IMR-90 (cell line): Measurements from ENCODE around the gene MTCL1. TPM values are rescaled to one million over a fixed set of nuclear protein-coding genes. Genes with fewer than 3 reads are reported as not detected.
A peak's percentile ranks its signal among the peaks of the same experiment; 100 is the strongest.

Experiments used
- ATAC-seq: fragments of 200-7000 bp; cut with Tn5 transposase; 2 replicates; pipeline ENCODE4 v1.9.1; 2020; ENCODE audit warnings: low read depth, mild to moderate bottlenecking, moderate library complexity
- BruUV-seq: library from RNA; stranded (reverse); fragments of 400-500 nt; replicated peaks from 2 replicates; lab custom pipeline; 2021; lab: Mats Ljungman, UMichigan
- CTCF ChIA-PET: fragments of 300-600 bp; formaldehyde crosslinking; extraction: SDS; loops from one replicate; lab custom pipeline; 2021; ENCODE audit warnings: antibody characterized with exemption; lab: Yijun Ruan, JAX
- POLR2A ChIA-PET: fragments of 300-600 bp; sonication (Branson Sonifier 250); formaldehyde crosslinking; loops from one replicate; lab custom pipeline; 2022; ENCODE audit warnings: antibody characterized with exemption; ENCODE audit not compliant: unreplicated experiment; lab: Charles Lee
- DNase-seq: peaks from one replicate; pipeline ENCODE4 v3.0.0; 2013
- H2AFZ ChIP-seq: replicated peaks from 2 replicates; pipeline ENCODE3; 2013; ENCODE audit warnings: low read length, mild to moderate bottlenecking; ENCODE audit not compliant: poor library complexity
- H2AK5ac ChIP-seq: 2 replicates; pipeline ENCODE4 v1.6.1; 2013; ENCODE audit warnings: low read depth, low read length, inconsistent platforms
- H2AK9ac ChIP-seq: replicated peaks from 2 replicates; pipeline ENCODE3; 2013; ENCODE audit warnings: mild to moderate bottlenecking, low read depth, low read length, moderate library complexity; ENCODE audit not compliant: poor library complexity
- H2BK120ac ChIP-seq: 2 replicates; pipeline ENCODE4 v1.6.1; 2013; ENCODE audit warnings: low read depth, low read length, inconsistent platforms
- H2BK15ac ChIP-seq: 3 replicates; pipeline ENCODE4 v1.6.1; 2013; ENCODE audit warnings: low read depth, low read length, inconsistent platforms
- H2BK20ac ChIP-seq: 2 replicates; pipeline ENCODE4 v1.6.1; 2013; ENCODE audit warnings: low read depth, mild to moderate bottlenecking, inconsistent platforms, low read length, moderate library complexity
- H2BK5ac ChIP-seq: 2 replicates; pipeline ENCODE4 v1.6.1; 2013; ENCODE audit warnings: mild to moderate bottlenecking, low read depth, low read length, inconsistent platforms; ENCODE audit not compliant: poor library complexity, severe bottlenecking
- H3K14ac ChIP-seq: replicated peaks from 2 replicates; pipeline ENCODE4 v1.6.1; 2013; ENCODE audit warnings: low read depth, low read length, inconsistent platforms
- H3K18ac ChIP-seq: 2 replicates; pipeline ENCODE4 v1.6.1; 2013; ENCODE audit warnings: low read depth, low read length, control low read depth
- H3K23ac ChIP-seq: 2 replicates; pipeline ENCODE4 v1.6.1; 2013; ENCODE audit warnings: low read depth, low read length, inconsistent platforms
- H3K27ac ChIP-seq: 2 replicates; pipeline ENCODE4 v1.5.1; 2013; ENCODE audit warnings: mild to moderate bottlenecking, control low read depth, low read length; ENCODE audit not compliant: insufficient read depth
- H3K27me3 ChIP-seq: 2 replicates; pipeline ENCODE4 v1.6.1; 2013; ENCODE audit warnings: low read length; ENCODE audit not compliant: control insufficient read depth, insufficient read depth
- H3K36me3 ChIP-seq: 2 replicates; pipeline ENCODE4 v1.6.1; 2013; ENCODE audit warnings: low read length, mixed read lengths; ENCODE audit not compliant: control insufficient read depth, insufficient read depth
- H3K4ac ChIP-seq: 2 replicates; pipeline ENCODE4 v1.6.1; 2013; ENCODE audit warnings: low read depth, low read length, inconsistent platforms
- H3K4me1 ChIP-seq: 2 replicates; pipeline ENCODE4 v1.6.1; 2013; ENCODE audit warnings: low read length, mixed read lengths; ENCODE audit not compliant: control insufficient read depth, insufficient read depth
- H3K4me2 ChIP-seq: 2 replicates; pipeline ENCODE4 v1.6.1; 2013; ENCODE audit warnings: low read depth, mild to moderate bottlenecking, control low read depth, low read length, moderate library complexity
- H3K4me3 ChIP-seq: 2 replicates; pipeline ENCODE4 v1.5.1; 2013; ENCODE audit warnings: low read depth, mild to moderate bottlenecking, control low read depth, low read length, moderate library complexity; ENCODE audit not compliant: insufficient read depth
- H3K56ac ChIP-seq: 2 replicates; pipeline ENCODE4 v1.6.1; 2013; ENCODE audit warnings: low read length, inconsistent platforms; ENCODE audit not compliant: insufficient read depth; ENCODE audit errors: extremely low read depth
- H3K79me1 ChIP-seq, 2 experiments: 2 replicates each; pipeline ENCODE4 v1.6.1; 2013; ENCODE audit warnings: low read length in 2 of 2, inconsistent platforms in 1 of 2, low read depth in 1 of 2
- H3K9ac ChIP-seq: 2 replicates; pipeline ENCODE4 v1.6.1; 2013; ENCODE audit warnings: low read depth, low read length, control low read depth
- H3K9me1 ChIP-seq: 2 replicates; pipeline ENCODE4 v1.6.1; 2013; ENCODE audit warnings: low read length, inconsistent platforms; ENCODE audit not compliant: insufficient read depth
- H3K9me3 ChIP-seq: 2 replicates; pipeline ENCODE4 v1.6.1; 2013; ENCODE audit warnings: low read length; ENCODE audit not compliant: control insufficient read depth, insufficient read depth
- H4K20me1 ChIP-seq: 2 replicates; pipeline ENCODE4 v1.6.1; 2013; ENCODE audit warnings: low read length, inconsistent platforms; ENCODE audit not compliant: insufficient read depth
- H4K5ac ChIP-seq: 2 replicates; pipeline ENCODE4 v1.6.1; 2013; ENCODE audit warnings: mild to moderate bottlenecking, low read depth, low read length, control low read depth
- H4K8ac ChIP-seq, 2 experiments: 2 replicates each; pipeline ENCODE4 v1.6.1; 2013; ENCODE audit warnings: low read depth in 2 of 2, low read length in 2 of 2, control low read depth in 1 of 2, inconsistent platforms in 1 of 2
- H4K91ac ChIP-seq: 2 replicates; pipeline ENCODE4 v1.6.1; 2013; ENCODE audit warnings: low read depth, low read length, inconsistent platforms; ENCODE audit not compliant: insufficient read depth
- BHLHE40 ChIP-seq: fragments of 150-350 bp; IDR thresholded peaks from 2 replicates; pipeline ENCODE4 v1.6.1; 2016; ENCODE audit warnings: mild to moderate bottlenecking, low read depth, low read length
- CEBPB ChIP-seq: IDR thresholded peaks from 2 replicates; pipeline ENCODE4 v1.6.1; 2012; ENCODE audit warnings: low read depth, low read length, improper control_type of control experiment
- CHD1 ChIP-seq: IDR thresholded peaks from 2 replicates; pipeline ENCODE4 v1.6.1; 2012; ENCODE audit warnings: low read depth, low read length, improper control_type of control experiment
- ELK1 ChIP-seq: fragments of 150-350 bp; IDR thresholded peaks from 2 replicates; pipeline ENCODE4 v1.6.1; 2016; ENCODE audit warnings: low read depth, mild to moderate bottlenecking, low read length, moderate library complexity, borderline replicate concordance
- FOS ChIP-seq: fragments of 150-350 bp; IDR thresholded peaks from 2 replicates; pipeline ENCODE4 v1.6.1; 2016; ENCODE audit warnings: low read depth, low read length
- MAFK ChIP-seq: IDR thresholded peaks from 2 replicates; pipeline ENCODE4 v1.6.1; 2012; ENCODE audit warnings: low read depth, low read length, improper control_type of control experiment
- MAZ ChIP-seq: IDR thresholded peaks from 2 replicates; pipeline ENCODE4 v1.6.1; 2012; ENCODE audit warnings: low read depth, mild to moderate bottlenecking, low read length, improper control_type of control experiment, moderate library complexity, borderline replicate concordance
- MXI1 ChIP-seq: IDR thresholded peaks from 2 replicates; pipeline ENCODE4 v1.6.1; 2012; ENCODE audit warnings: low read depth, mild to moderate bottlenecking, low read length, moderate library complexity, borderline replicate concordance
- NFE2L2 ChIP-seq: fragments of 150-350 bp; IDR thresholded peaks from 2 replicates; pipeline ENCODE4 v1.6.1; 2016; ENCODE audit warnings: low read depth, mild to moderate bottlenecking, low read length
- POLR2A ChIP-seq: IDR thresholded peaks from 2 replicates; pipeline ENCODE4 v1.6.1; 2012; ENCODE audit warnings: mild to moderate bottlenecking, low read depth, low read length
- RAD21 ChIP-seq: IDR thresholded peaks from 2 replicates; pipeline ENCODE4 v1.6.1; 2012; ENCODE audit warnings: low read length, improper control_type of control experiment
- RCOR1 ChIP-seq: IDR thresholded peaks from 2 replicates; pipeline ENCODE4 v1.6.1; 2012; ENCODE audit warnings: mild to moderate bottlenecking, low read length, improper control_type of control experiment; ENCODE audit not compliant: insufficient replicate concordance
- SMC3 ChIP-seq: fragments of 150-350 bp; IDR thresholded peaks from 2 replicates; pipeline ENCODE4 v1.6.1; 2016; ENCODE audit warnings: low read depth, mild to moderate bottlenecking, antibody characterized with exemption, low read length, moderate library complexity
- WGBS, 2 experiments: methylation state at CpG; one replicate each; pipeline versions ENCODE4 v1.1.5 to v1.1.7; 2013; ENCODE audit warnings: missing lambda C conversion rate in 2 of 2; ENCODE audit not compliant: insufficient read length in 1 of 2; ENCODE audit errors: extremely low coverage in 2 of 2; 5-methylcytosine and 5-hydroxymethylcytosine counted together
- dilution Hi-C: fragments of 300-500 bp; cut with HindIII; formaldehyde crosslinking; loops from one replicate; pipeline ENCODE4 v1.14.3; 2018; ENCODE audit warnings: low sequenced_read_pairs; ENCODE audit not compliant: unreplicated experiment
- in situ Hi-C: fragments of 300-500 bp; cut with MboI; formaldehyde crosslinking; loops from 3 replicates; pipeline ENCODE4 v1.14.3; 2019; ENCODE audit warnings: low sequenced_read_pairs, inconsistent platforms, mixed read lengths
- intact Hi-C: fragments of 100-400 bp; cut with micrococcal nuclease; formaldehyde crosslinking; loops from 2 replicates; pipeline ENCODE4 v1.10.0; 2022
- polyA plus RNA-seq, 3 experiments: library from polyadenylated mRNA; depleted of rRNA; stranded (reverse); fragments of >200 nt; gene quantifications; 2 replicates each; pipeline ENCODE4 v1.2.3, GENCODE V29; 2012; ENCODE audit warnings: low replicate concordance in 1 of 3
- total RNA-seq: library from RNA; depleted of rRNA; stranded (reverse); fragments of >200 nt; gene quantifications from 2 replicates; pipeline ENCODE4 v1.2.3, GENCODE V29; 2012

The MTCL1 gene
- total and polyA plus RNA-seq, 2 of the 4 experiments (the other 2 are of a cell fraction): 29.0 to 45.3 TPM

- H3K27ac ChIP-seq: no peak overlapping the region
- H2AK5ac ChIP-seq: no peak overlapping the region
- H3K14ac ChIP-seq: 0 out of 2 replicates have a peak overlapping the region, but pooled peaks have one; percentile 0
- no peaks in the 10 kb centered on the region for H3K4me1 ChIP-seq
- DNase-seq: no peak
- dilution Hi-C loops: no loop called here
- WGBS, 2 experiments: 88% methylated on average over 3 of the region's 5 CpGs; no CpG with 5 or more reads in 1 of the 2 experiments
- CTCF ChIA-PET: interaction anchor here (1.2 kb wide), 1 partner anchor 20 kb away, joined by 3 read pairs; no protein-coding TSS in a partner anchor
- H2BK15ac ChIP-seq: no peak overlapping the region
- H3K79me1 ChIP-seq: no peaks in the 10 kb centered on the region
- H3K4me3 ChIP-seq: no peak overlapping the region
- in situ Hi-C loops: no loop called here
- no peak overlapping the region for H3K4me2 ChIP-seq
- intact Hi-C loops: no loop called here
- BruUV-seq: no TSS peak
- H3K9me1 ChIP-seq: 0 out of 2 replicates have a peak, but pooled peaks cover 6% of the 10 kb centered on the region
- ATAC-seq: no peak
- H4K20me1 ChIP-seq: no peaks in the 10 kb centered on the region
- no peak overlapping the region for H2AFZ ChIP-seq
- no peak overlapping the region for H4K5ac ChIP-seq
- no peak overlapping the region for H3K4ac ChIP-seq
- no peak overlapping the region for H2BK20ac ChIP-seq
- no peak overlapping the region for H3K56ac ChIP-seq
- H3K9ac ChIP-seq: no peak overlapping the region
- H4K91ac ChIP-seq: no peak overlapping the region
- no peaks in the 10 kb centered on the region for H3K36me3 ChIP-seq
- no peak overlapping the region; the same call in 1 of the 2 replicates for H3K18ac ChIP-seq
- H3K27me3 ChIP-seq: peaks cover 1% of the 10 kb centered on the region; the same call in 1 of the 2 replicates
- H2BK120ac ChIP-seq: no peak overlapping the region
- TF ChIP-seq MAZ (no peak), MXI1 (no peak), SMC3 (no peak), ELK1 (no peak), POLR2A (no peak), MAFK (no peak), CHD1 (no peak), BHLHE40 (no peak), RAD21 (no peak), FOS (no peak), NFE2L2 (no peak), RCOR1 (no peak), CEBPB (no peak)
- no peaks in the 10 kb centered on the region for H3K9me3 ChIP-seq
- H3K23ac ChIP-seq: no peak overlapping the region
- no peak overlapping the region for H2AK9ac ChIP-seq
- no peak overlapping the region for H4K8ac ChIP-seq
- no peak overlapping the region for H2BK5ac ChIP-seq
- POLR2A ChIA-PET: interaction anchor here (0.6 kb wide), 1 partner anchor 22 kb away, joined by 4 read pairs; no protein-coding TSS in a partner anchor
Observed at GRCh38 chr18:8870528-8870927, 165.2 kb downstream of the MTCL1 start.
